Peyer's patch (tissue), 4 donors: ENCODE data around the gene NOTCH2. TPM values are rescaled to one million over a fixed set of nuclear protein-coding genes. Genes with fewer than 3 reads are reported as not detected.

Source experiments
- DNase-seq, 3 donors: peaks; one replicate each; pipeline ENCODE4 v3.0.0-alpha.2; 2017 to 2019
- H3K27ac ChIP-seq, 4 donors: fragments of 200-600 bp; sonication (generic); one replicate each; pipeline ENCODE4 v1.5.1; 2016 to 2019
- H3K27me3 ChIP-seq, 2 donors: fragments of 200-600 bp; sonication (generic); one replicate each; pipeline ENCODE4 v1.5.1; 2019
- H3K36me3 ChIP-seq, 3 donors: fragments of 200-600 bp; sonication (generic); one replicate each; pipeline ENCODE4 v1.5.1; 2016 to 2019
- H3K4me1 ChIP-seq, 4 donors: fragments of 200-600 bp; sonication (generic); one replicate each; pipeline ENCODE4 v1.5.1; 2016 to 2019
- H3K4me3 ChIP-seq, 4 donors: fragments of 200-600 bp; sonication (generic); 1 replicate in 3 of 4; 2 replicates in 1 of 4; pipeline ENCODE4 v1.5.1; 2016 to 2019; ENCODE audit warnings: mild to moderate bottlenecking in 1 of 4
- H3K9me3 ChIP-seq, 4 donors: fragments of 200-600 bp; sonication (generic); one replicate each; pipeline ENCODE4 v1.5.1; 2016 to 2019; ENCODE audit warnings: mild to moderate bottlenecking in 1 of 4
- POLR2A ChIP-seq, 2 donors: fragments of 450-650 bp; IDR thresholded peaks; one replicate each; pipeline ENCODE4 v1.5.1; 2017; ENCODE audit warnings: antibody characterized with exemption in 2 of 2, mild to moderate bottlenecking in 2 of 2, moderate library complexity in 2 of 2
- total RNA-seq, 4 donors: library from RNA; depleted of rRNA; stranded (reverse); fragments of >200 nt; gene quantifications; one replicate each; pipeline ENCODE4 v1.1.0, GENCODE V29; 2016
- TF ChIP-seq, protein P1 (sequence below), 6 experiments: fragments of 450-650 bp in 4 of 6; fragments of 200-600 bp in 2 of 6; sonication (generic) in 1 of 6; IDR thresholded peaks; one replicate each; pipeline ENCODE4 v1.5.1; 2017 to 2019; ENCODE audit warnings: antibody characterized with exemption in 6 of 6, mild to moderate bottlenecking in 3 of 6, moderate library complexity in 1 of 6

Gene NOTCH2
- total RNA-seq, 4 donors from 2014 or later: 35.5 to 47.6 (median 40.3) TPM

DNA sequence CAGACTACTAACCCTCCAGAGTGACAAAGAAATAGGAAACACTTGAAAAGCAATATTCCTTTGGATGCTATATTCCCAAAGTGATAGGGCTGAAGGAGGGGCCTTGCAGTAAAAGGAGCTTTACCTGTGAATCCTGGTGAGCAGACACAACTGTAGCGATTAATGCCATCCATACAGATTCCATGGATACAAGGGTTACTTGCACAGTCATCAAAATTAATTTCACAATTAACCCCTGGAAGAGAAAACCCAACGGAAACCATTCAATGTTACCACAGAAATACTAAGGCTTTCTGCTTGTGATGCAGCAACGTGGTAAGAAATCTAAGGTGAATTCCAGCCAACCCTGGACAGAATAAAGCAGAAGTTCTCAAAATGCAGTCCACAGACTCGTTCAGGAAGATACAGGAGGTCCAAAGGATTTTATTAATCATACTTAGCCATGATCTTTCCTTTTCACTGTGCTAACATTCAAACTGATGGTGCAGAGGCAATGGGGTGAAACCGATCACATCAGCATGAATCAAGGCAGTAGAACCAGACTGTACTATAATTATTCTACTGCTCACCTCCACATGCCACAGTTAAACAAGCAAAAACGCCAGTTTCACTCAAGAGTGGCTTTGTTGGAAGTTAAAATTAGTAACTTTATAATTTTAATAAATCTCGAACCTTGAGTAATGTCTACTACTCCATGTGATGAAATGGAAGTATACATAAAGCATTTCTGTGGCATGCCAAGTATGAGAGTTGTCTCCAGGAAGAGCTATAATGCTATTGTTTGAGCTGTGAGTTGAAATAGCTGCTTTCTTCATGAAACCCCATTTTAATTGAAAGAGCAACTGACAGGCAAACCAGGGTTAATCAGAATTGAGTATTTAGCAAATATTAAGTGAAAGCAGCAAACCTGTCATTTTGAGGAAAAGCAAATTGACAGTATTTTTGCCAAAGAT is 109.9 kb downstream of the NOTCH2 start:
- Histone ChIP-seq H3K27me3 (no peaks in the 10 kb centered on the region), H3K36me3 (peaks cover 0 to 23% (median 0%) of the 10 kb centered on the region in 3 donors), H3K4me3 (no peak overlapping the region), H3K9me3 (no peaks in the 10 kb centered on the region), H3K27ac (no peak overlapping the region), H3K4me1 (no peaks in the 10 kb centered on the region)
- DNase-seq: no peak
- no peak for TF ChIP-seq POLR2A (IDR thresholded peaks at IDR 0.05)
- TF ChIP-seq, protein P1, sequence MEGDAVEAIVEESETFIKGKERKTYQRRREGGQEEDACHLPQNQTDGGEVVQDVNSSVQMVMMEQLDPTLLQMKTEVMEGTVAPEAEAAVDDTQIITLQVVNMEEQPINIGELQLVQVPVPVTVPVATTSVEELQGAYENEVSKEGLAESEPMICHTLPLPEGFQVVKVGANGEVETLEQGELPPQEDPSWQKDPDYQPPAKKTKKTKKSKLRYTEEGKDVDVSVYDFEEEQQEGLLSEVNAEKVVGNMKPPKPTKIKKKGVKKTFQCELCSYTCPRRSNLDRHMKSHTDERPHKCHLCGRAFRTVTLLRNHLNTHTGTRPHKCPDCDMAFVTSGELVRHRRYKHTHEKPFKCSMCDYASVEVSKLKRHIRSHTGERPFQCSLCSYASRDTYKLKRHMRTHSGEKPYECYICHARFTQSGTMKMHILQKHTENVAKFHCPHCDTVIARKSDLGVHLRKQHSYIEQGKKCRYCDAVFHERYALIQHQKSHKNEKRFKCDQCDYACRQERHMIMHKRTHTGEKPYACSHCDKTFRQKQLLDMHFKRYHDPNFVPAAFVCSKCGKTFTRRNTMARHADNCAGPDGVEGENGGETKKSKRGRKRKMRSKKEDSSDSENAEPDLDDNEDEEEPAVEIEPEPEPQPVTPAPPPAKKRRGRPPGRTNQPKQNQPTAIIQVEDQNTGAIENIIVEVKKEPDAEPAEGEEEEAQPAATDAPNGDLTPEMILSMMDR (IDR thresholded peaks at IDR 0.05): no peak

DNA sequence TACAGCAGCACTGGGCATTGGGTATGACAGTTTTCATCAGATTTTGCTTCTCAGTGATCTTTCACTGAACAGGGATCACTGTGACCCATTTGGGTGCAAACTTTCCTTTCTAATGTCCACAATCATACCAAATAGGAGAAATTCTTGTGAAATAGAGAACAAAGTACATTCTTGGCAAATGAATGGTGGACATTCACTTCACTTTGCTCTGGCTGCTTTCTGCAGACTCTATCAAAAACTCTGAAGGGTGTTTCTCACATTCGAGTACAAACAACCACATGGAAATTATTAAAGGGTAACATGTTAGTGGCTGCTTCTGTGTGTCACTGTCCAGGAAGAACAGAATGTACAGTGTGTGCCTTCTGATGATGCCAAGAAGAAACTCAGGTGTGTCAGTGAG is 111.2 kb downstream of the NOTCH2 start:
- no peak overlapping the region for H3K4me3 ChIP-seq
- H3K27ac ChIP-seq: no peak overlapping the region
- DNase-seq: no peak
- no peaks in the 10 kb centered on the region for H3K4me1 ChIP-seq
- H3K27me3 ChIP-seq: no peaks in the 10 kb centered on the region
- no peak for TF ChIP-seq POLR2A (IDR thresholded peaks at IDR 0.05)
- TF ChIP-seq, protein P1 (IDR thresholded peaks at IDR 0.05): no peak
- no peaks in the 10 kb centered on the region for H3K9me3 ChIP-seq
- peaks cover 0 to 27% (median 0%) of the 10 kb centered on the region in 3 donors for H3K36me3 ChIP-seq

DNA sequence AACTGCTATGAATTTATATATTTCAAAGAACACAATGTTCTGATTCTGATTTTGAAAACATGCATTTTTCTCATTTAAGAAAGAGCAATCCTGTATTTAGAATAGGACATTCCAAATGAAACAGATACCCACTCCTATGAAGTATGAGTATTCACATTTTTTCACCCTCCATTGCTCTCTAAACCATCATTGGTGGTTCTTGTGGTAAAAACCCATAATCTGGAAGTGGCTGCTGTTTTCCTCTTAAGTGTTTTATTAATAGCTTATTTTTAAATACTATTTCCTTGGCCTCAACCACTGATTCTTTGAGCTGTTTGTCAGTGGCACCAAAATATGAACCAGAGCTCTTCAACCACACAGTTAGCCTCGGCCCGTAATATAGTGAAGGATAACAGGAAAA is 113.2 kb downstream of the NOTCH2 start:
- H3K27me3 ChIP-seq: no peaks in the 10 kb centered on the region
- peaks cover 0 to 35% (median 0%) of the 10 kb centered on the region in 3 donors for H3K36me3 ChIP-seq
- no peak overlapping the region for H3K4me3 ChIP-seq
- TF ChIP-seq, protein P1 (IDR thresholded peaks at IDR 0.05): no peak
- no peak for TF ChIP-seq POLR2A (IDR thresholded peaks at IDR 0.05)
- H3K9me3 ChIP-seq: no peaks in the 10 kb centered on the region
- no peak overlapping the region for H3K27ac ChIP-seq
- no peak for DNase-seq
- H3K4me1 ChIP-seq: no peaks in the 10 kb centered on the region

DNA sequence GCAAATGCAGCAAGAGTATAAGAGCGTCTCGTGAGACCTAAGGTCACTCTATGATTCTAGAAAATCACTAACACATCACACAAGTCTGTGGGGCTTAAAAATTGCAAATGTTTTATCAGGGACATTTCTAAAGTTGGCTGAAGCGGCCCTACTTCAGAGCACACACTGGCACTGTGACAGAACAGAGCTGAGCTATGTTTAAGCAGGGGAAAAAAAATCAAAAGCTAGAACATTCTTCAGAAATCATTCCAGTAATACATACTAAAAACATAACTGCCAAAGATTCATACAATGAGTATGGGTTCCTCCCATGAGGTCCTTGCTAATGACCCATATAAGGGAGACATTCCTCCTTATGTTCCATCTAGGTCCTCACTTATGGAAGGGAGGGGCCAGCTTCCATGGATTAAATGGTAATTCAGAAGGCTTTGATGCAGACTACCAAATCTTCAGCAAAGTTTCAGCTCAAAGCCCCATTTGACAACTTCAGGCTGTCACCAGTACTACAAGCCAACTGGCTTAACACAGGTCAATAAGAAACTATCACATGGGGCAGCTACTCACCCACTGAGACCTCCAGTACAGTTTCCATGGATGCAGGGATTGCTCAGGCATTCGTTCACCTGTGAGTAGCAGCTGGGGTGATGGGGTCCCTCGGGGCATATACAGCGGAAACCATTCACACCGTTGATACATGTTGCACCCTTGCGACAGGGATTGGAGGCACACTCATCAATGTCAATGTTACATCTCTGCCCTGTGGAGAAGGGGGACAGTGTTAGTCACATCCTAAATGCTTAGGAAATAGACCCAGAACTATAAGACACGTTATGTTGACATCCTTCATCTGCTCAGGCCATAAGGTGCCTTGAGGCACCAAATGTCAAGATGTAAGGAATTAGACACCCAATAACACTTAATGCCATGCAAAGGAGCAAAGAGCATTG is 114.7 kb downstream of the NOTCH2 start:
- Histone ChIP-seq H3K4me3 (no peak overlapping the region), H3K9me3 (no peaks in the 10 kb centered on the region), H3K36me3 (peaks cover 0 to 50% (median 0%) of the 10 kb centered on the region in 3 donors), H3K27me3 (no peaks in the 10 kb centered on the region), H3K27ac (no peak overlapping the region), H3K4me1 (no peaks in the 10 kb centered on the region)
- TF ChIP-seq, protein P1 (IDR thresholded peaks at IDR 0.05): no peak
- no peak for TF ChIP-seq POLR2A (IDR thresholded peaks at IDR 0.05)
- no peak for DNase-seq

DNA sequence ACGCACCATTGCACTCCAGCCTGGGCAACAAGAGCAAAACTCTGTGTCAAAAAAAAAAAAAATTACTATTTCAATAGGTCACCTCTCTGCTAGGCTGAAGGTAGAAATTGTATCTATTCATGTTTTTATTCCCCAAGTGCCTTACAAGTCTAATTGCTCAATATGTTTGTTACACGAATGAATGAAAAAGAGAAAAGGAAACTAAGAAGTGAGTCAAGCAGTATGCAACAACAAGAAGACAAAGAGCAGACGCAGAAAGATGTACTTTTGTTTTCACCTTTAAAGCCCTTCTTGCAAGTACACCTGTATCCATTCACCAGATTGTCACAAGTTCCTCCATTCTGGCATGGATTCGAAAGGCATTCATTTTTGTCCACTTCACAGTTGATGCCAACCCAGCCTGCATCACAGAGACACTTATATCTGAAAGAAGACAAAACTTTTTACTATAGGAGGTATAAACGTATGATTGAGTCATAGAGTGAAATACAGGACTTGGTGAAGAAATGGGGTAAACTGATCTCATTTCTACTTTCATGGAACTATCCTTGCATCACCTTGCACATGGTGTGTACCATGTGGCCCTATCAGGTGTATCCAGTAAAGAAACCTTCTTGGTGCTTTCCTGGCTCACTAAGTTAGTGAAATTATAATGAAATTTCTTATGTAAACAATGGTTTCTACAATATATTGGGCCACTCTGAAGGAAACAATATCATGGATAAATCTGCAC is 116.0 kb downstream of the NOTCH2 start:
- no peak for DNase-seq
- no peaks in the 10 kb centered on the region for H3K9me3 ChIP-seq
- no peak overlapping the region for H3K4me3 ChIP-seq
- no peaks in the 10 kb centered on the region for H3K4me1 ChIP-seq
- TF ChIP-seq, protein P1 (IDR thresholded peaks at IDR 0.05): no peak
- no peak for TF ChIP-seq POLR2A (IDR thresholded peaks at IDR 0.05)
- H3K36me3 ChIP-seq: peaks cover 0 to 53% (median 0%) of the 10 kb centered on the region in 3 donors
- no peak overlapping the region for H3K27ac ChIP-seq
- no peaks in the 10 kb centered on the region for H3K27me3 ChIP-seq
